GM11168 (cell line): ENCODE measurements around the gene CTNNA2.

ENCODE experiments used
- in situ Hi-C: fragments of 300-500 bp; cut with MboI; formaldehyde crosslinking; loops from one replicate; pipeline ENCODE4 v1.12.0; 2022; ENCODE audit warnings: low sequenced_read_pairs; ENCODE audit not compliant: unreplicated experiment

CTNNA2 gene

GRCh38 chr2:79964966-79965365 lies 452.1 kb downstream of the CTNNA2 start:
- in situ Hi-C loops: no loop called here

DNA sequence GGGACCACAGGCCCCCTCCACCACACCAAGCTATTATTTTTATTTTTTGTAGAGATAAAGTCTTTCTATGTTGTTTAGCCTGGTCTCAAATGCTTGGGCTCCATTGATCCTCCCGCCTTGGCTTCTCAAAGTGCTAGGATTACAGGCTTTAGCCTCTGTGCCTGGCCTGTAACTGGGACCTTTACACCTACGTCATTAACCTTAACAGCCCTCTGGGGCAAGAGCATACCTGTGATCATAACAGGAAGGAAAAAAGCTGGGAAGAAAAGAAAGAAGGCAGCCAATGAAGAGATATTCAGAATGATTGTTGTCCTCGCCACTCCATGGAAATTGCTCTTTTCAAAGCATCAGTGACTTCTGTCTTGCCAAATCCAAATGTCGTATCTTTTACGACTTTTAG lies 453.5 kb downstream of the CTNNA2 start:
- in situ Hi-C loops: no loop called here

DNA sequence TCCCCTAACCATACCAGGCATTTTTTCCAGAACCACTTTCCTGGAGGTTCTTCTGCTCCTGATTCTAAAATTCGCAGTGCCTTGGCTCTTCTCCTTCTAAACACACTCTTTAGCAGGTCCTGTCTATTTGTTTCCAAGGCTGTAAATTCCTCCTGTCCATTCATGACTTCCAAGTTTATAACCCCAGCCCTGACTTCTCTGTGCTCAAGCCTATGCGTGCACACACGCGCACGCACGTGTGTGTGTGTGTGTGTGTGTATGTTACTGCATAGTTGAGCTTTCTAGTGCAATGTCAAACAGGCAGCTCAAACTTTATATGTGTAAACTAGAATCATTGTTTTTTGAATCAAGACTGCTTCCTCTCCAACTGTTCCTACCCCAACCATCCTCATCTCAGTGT lies 454.0 kb downstream of the CTNNA2 start:
- in situ Hi-C loops: no loop called here

GRCh38 chr2:79971807-79972206 lies 459.0 kb downstream of the CTNNA2 start:
- in situ Hi-C loops: no loop called here

DNA sequence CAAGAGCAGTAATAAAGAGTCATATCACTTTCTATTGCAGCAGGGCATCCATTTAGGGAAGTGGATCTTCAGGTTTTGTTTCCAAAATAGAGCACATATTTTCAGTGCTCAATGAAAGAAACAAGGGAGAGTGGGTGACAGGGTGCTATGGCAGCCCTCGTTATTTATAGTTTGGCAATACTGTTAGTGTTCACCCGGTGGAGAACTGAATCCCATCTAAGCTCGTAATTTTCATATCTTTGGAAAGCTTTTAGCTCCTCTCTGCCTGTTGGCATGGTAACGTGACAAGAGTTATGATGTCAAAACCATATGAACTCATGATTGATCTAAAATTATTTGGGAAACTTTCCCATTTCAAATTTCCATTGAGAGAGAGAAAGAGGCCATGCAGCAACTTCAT lies 459.8 kb downstream of the CTNNA2 start:
- in situ Hi-C loops: no loop called here

DNA sequence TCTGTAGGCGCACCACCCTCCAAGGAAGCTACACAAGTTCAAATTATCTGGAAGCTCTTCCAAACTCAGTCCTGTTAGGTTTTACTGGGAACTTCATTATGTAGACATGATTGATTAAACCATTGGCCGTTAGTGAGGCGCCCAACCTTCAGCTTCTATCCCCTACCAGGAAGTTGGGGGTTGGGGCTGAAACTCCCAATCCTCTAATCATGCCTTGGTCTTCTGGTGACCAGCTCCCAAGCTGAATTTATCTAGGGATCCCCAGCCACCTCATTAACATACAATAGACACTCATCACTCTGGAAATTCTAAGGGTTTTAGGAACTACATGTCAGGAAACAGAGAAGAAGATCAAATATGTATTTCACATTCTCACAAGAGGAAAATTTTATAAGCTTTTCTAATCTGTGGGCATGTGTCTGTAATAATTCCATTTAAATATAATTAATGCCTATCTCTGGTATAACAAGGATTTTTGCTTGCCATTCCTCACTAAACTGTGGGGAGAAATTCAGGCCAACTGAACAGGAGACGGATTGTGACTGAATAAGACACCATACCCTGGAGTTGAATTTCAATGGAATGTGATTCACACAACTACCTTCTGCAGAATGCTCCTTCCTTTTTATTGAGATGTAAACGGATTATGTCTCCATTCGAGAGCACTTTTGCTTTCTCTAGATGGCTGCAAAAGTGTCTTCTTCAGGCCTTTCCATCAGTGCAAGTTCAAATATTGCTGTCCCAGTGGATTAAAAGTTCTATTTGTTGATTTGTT lies 463.1 kb downstream of the CTNNA2 start:
- in situ Hi-C loops: no loop called here

- in situ Hi-C loops: no loop called here
Observed at GRCh38 chr2:79977792-79978191, 464.9 kb downstream of the CTNNA2 start.

DNA sequence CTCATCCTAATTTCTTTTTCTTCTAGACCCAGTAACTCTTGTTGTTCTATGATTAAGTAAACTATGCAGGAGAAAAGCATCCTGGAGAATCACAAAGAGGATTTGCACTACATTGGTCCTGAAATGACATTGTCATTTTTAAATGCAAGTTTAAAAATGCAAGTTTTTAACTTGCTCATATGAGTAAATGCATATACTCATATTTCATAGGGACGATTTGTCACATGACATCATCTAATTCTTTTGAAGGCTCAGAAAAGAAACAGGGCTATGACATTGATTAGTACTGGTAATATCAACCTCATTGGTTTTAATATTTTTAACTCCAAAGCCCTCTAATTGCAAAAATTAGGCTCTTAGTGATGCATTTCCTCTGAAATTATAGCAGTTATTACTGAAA lies 467.3 kb downstream of the CTNNA2 start:
- in situ Hi-C loops: no loop called here

DNA sequence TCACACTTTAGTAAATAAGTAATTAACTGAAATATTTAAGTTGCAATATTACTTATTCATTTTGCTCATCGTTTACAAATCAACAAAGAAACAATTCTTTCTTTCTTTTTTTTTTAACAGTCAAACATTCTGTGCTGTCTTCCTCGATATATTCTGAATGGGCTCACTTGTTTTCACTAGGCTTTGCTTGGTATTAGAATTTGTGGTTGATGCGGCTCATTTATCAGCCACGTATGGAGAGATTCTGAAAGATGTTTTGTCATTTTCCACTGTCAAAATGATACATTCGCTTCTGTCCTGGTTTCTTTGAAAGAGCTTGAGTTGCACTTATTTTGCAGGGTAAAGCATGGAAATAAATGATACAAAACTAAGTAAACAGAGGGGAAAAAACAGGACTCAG lies 468.0 kb downstream of the CTNNA2 start:
- in situ Hi-C loops: no loop called here

DNA sequence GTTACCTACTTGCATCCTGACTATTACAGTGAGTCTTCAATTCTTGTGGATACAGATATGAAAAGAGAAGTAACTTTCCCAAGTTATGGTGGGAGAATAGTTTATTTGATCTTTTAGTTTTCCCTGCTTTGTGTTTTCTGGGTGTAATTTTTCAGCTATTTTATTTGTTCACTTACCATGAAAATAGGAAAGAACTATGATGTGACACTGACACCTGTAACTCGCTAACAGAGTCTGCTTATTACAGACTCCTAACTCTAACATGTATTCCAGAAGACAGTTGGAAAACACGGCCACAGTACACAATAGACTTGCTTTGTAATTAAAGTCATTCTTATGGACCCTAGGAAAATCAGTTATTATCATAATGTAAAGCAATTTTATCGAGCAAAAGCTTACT lies 468.5 kb downstream of the CTNNA2 start:
- in situ Hi-C loops: no loop called here

DNA sequence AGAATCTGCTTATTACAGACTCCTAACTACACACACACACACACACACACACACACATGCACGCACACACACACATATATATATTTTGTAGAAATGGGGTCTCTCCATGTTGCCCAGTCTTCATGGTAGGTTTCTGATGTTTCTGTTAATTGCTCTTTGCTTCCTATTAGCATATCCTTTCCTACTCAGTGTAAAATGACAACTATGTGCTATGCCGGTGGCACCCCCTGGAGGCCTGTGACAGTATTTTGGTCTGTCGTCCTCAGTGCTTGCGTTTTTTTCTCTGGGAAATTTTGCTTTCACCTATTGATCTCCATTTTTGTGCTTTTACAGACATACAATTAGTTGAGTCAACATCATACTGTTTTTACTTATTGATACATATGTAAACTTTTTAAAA lies 469.6 kb downstream of the CTNNA2 start:
- in situ Hi-C loops: no loop called here

DNA sequence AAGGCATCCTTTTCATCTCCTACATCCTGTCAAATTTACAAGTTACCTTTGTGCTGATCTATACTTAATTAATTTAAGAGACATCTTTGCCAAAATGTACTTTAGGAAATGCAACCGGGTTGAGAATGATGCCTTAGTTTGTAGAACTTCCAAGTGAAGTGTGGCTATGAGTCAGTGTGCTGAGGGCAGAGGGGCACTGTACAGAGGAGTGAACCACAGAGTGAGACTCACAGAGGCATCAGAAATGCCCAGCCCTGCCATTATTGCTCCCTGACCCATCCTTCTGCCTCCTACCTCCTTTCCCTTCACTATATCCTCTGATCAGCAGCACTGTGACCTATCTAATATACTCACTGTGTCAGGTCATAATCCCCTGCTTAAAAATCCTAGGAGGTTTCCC lies 471.6 kb downstream of the CTNNA2 start:
- in situ Hi-C loops: no loop called here

GRCh38 chr2:79985145-79985544 lies 472.3 kb downstream of the CTNNA2 start:
- in situ Hi-C loops: no loop called here

- in situ Hi-C loops: no loop called here
Observed at GRCh38 chr2:79985571-79985970, 472.7 kb downstream of the CTNNA2 start.

GRCh38 chr2:79993144-79993543 lies 480.3 kb downstream of the CTNNA2 start:
- in situ Hi-C loops: no loop called here

DNA sequence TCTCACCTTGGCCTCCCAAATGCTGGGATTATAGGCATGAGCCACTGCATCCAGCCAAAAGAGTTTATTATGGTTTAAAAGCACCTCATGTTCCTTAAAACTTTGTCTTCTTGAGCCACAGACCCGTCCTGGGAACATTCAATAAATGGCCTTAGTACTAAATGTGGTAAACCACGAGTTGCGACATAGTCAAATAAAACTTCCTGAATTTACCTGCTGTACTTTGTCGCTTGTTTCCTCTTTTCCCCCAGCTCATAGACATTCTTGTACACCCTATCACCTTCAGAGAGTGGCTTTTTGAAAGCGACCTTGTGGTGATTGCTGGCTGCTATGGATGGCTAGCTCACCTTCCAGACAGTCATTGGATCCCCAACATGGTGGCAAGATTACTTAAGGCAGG lies 481.3 kb downstream of the CTNNA2 start:
- in situ Hi-C loops: no loop called here

DNA sequence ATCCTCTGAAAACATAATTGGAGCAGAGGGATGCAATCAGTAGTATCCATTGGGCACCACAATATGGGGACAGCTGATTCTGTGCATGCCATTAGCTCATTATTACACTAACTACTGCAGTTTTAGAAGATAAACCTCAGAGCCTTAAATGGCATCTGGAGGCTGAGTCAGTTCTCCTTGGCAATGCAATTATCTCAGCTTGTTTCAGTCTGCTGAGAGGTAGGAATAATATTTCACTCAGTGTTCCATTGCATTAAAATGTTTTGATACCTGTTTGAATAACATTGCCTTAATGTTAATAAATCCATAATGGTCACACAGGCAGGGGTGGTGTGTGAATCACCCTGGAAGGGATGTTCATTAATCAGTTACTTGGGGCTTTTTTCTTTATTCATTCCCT lies 482.1 kb downstream of the CTNNA2 start:
- in situ Hi-C loops: no loop called here

DNA sequence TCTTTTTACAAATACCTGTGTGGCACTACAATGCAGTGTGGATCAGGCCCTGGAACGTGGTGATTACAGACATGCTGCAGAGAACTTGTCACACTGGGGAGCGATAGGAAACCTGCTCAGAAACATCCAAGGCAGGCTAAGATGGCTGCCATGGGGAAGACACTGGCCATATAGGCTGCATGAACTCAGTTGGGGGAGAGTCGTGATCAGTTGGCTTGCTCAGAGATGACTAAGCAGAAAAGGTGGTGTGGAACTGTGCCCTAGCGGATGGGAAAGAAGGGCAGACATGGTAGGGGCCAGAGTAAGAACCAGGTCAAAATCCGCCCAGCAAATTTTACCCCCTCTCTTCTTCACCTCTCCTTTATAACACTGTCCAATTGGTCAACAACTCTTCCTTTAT lies 483.9 kb downstream of the CTNNA2 start:
- in situ Hi-C loops: no loop called here

DNA sequence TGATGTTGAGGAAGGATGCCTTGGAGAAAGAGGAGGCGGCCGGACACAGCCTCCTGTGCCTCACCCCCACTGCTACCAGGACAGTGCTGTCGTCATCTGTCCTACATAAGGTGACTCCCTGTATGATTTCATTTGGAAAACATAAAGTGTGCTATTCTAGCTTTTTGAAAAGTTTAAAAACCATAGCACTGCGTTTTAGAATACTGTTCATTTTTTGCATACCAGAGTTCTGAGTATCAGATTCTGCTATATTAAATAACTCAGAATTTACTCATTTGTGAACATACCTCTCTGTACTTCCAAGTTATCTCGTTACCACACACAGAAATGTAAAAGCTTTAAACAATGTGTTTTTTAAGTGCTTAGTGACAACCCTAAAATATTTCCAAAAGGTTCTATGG lies 488.9 kb downstream of the CTNNA2 start:
- in situ Hi-C loops: no loop called here

- in situ Hi-C loops: no loop called here
Observed at GRCh38 chr2:80002112-80002511, 489.3 kb downstream of the CTNNA2 start.

DNA sequence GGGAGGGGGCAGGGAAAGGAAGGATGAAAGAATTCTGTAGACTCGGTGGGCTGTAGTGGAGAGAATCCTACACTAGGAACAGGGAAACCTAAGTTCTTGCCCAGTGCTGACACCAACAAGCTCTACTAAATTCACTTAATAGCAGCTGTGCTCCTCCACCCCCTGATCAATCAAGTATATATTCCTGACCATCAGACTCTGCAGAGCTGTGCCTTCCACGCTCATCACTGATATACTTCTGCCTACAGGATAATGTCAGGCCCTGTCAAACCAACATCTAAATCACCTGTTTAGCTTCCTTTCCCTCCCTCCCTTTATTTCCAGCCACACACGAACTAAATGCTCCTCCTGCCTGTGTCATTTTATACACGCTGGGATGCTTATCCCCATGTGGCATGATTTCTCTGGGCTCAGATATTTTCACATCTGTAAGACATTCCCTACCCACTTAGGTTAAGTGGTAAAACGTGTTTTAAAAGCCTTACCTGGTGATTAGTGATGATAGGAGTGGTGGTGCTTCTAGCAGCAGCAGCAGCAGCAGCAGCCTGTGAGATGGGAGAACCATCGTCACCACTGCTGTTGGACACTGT lies 489.8 kb downstream of the CTNNA2 start:
- in situ Hi-C loops: no loop called here
